ENCODE results near the gene NUP37.

GRCh38 chr12:102093319-102093718, 26.6 kb downstream of the NUP37 start:
- no peak for TF ChIP-seq CTCF (IDR thresholded peaks at IDR 0.05 in 4 of 5, conservative IDR thresholded peaks at IDR 0.05 in 1 of 5)
- no peak for TF ChIP-seq POLR2A (IDR thresholded peaks at IDR 0.05)

Data from gastrocnemius medialis (tissue), 4 donors.